ENCODE results near the gene ACSM3. TPM values are rescaled to one million over a fixed set of nuclear protein-coding genes. Genes with fewer than 3 reads are reported as not detected.

Gene ACSM3
- total and polyA plus RNA-seq, 9 of the 15 experiments (the other 6 are each of a cell fraction or from before 2014, with no cell fraction given): 112 to 420 (median 182) TPM

- TF ChIP-seq PCBP1 (IDR thresholded peaks at IDR 0.05; ENCODE audit: low read depth, low read length, poor library complexity, severe bottlenecking) (no peak), HDAC2 (IDR thresholded peaks at IDR 0.05) (no peak), ZNF280B (CRISPR knock-in tag; IDR thresholded peaks at IDR 0.05) (no peak), ZNF436 (CRISPR knock-in tag; IDR thresholded peaks at IDR 0.05) (no peak), BCL6 (CRISPR knock-in tag; IDR thresholded peaks at IDR 0.05) (no peak), CHD7 (IDR thresholded peaks at IDR 0.05; ENCODE audit: low read depth, low read length) (no peak)
These were observed 43.6 kb upstream of the ACSM3 start (continued) for GRCh38 chr16:20720251-20720650.

Data from K562 (cell line).